ENCODE data around the gene FIBCD1.

FIBCD1 gene

DNA sequence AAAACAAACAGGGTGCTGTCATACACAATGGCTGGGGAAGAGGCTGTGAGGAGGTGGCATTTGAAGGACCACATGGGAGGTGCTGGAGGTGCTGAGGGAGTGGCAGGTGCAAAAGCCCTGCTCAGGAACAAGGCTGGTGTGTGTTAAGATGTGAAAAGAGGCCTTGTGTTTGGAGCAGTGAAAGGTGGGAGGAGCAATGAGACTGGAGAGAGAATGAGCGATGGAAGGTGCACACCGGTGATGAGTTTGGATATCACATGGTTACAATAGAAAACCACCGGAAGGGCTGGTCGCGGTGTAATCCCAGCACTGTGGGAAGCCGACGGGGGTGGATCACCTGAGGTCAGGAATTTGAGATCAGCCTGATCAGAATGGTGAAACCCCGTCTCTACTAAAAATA lies 9.2 kb upstream of the FIBCD1 start:
- H3K36me3 ChIP-seq, result no peaks in the 10 kb centered on the region
- H3K4me3 ChIP-seq, result no peak overlapping the region
- no peak overlapping the region for H3K27ac ChIP-seq
- intact Hi-C loops (cut with DNase I; ENCODE audit: low total_unique reads), result loop anchor here (5.0 to 10.0 kb wide), 2 partner anchors 89 to 183 kb away; no protein-coding TSS in a partner anchor
- no peak for DNase-seq
- H3K27me3 ChIP-seq, result peaks cover 0 to 14% of the 10 kb centered on the region in 2 donors
- no peaks in the 10 kb centered on the region for H3K9me3 ChIP-seq
- H3K4me1 ChIP-seq, result no peaks in the 10 kb centered on the region
- TF ChIP-seq, protein P1, sequence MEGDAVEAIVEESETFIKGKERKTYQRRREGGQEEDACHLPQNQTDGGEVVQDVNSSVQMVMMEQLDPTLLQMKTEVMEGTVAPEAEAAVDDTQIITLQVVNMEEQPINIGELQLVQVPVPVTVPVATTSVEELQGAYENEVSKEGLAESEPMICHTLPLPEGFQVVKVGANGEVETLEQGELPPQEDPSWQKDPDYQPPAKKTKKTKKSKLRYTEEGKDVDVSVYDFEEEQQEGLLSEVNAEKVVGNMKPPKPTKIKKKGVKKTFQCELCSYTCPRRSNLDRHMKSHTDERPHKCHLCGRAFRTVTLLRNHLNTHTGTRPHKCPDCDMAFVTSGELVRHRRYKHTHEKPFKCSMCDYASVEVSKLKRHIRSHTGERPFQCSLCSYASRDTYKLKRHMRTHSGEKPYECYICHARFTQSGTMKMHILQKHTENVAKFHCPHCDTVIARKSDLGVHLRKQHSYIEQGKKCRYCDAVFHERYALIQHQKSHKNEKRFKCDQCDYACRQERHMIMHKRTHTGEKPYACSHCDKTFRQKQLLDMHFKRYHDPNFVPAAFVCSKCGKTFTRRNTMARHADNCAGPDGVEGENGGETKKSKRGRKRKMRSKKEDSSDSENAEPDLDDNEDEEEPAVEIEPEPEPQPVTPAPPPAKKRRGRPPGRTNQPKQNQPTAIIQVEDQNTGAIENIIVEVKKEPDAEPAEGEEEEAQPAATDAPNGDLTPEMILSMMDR (IDR thresholded peaks at IDR 0.05), result no peak

DNA sequence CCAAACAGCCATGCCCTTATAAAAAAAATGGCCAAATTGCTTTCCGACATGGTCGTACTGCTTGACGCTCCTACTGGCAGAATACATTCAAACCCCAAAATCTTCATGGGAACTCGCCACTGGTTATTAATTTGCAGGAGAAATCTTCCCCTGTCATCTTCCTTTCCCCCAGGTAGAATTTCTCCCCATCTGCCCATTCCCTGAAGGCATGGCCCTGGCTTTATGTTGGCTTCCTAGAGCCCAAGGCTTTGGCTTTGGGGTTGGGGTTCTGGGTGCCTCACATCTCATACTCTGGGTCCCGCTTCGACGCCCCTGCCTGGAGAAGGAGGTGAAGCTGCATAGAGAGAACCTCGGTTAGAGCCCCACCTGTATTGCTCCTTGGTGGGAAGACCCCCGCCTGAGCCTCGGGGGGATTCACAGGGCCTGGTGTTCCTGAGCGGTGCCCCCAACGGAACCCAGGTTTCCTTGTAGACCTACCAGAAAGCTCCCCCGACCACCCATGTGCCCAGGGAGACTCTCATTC lies 8.6 kb upstream of the FIBCD1 start:
- intact Hi-C loops (cut with DNase I; ENCODE audit: low total_unique reads), result loop anchor here (5.0 to 10.0 kb wide), 2 partner anchors 90 to 183 kb away; no protein-coding TSS in a partner anchor
- H3K27me3 ChIP-seq, result peaks cover 0 to 17% of the 10 kb centered on the region in 2 donors

DNA sequence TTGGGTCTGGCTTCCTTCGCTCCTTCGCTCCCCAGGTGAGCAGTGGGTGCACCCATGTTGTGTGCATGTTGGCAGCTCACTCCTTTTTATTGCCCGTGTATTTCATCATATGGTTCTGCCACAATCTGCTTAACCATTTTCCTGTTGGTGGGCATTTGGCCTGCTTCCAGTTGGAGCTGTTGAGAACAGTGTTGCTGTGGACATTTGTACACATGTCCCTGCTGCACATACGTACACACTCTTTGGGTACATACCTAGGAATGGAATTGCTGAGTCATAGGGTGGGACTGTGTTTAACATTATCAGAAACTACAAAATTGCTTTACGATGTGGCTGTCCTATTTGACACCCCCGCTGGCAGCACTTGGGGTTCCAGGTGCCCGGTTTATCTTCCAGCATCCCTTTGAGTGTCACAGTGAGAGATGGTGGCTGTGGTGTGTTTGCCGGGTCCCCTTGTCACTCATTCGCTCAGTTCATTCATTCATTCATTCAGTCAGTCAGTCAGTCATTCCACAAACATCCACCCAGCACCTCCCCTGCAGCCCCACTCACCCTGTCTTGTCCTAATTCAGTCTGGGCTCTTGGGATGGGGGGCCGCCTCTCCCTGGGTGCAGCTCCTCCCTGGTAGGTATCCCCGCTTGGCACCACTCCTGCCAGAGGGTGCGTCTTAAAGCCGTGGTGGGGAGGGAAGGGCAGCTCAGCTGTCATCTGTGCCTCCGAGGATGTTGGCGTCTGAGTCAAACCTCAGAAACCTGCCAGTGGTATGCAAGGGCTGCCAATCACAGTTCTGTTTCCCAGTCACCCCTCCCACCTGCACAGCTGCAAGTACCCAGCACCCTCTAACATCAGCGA lies 7.9 kb upstream of the FIBCD1 start:
- intact Hi-C loops (cut with DNase I; ENCODE audit: low total_unique reads), result loop anchor here (5.0 to 10.0 kb wide), 2 partner anchors 90 to 182 kb away; no protein-coding TSS in a partner anchor
- Histone ChIP-seq H3K27me3 (peaks cover 0 to 20% of the 10 kb centered on the region in 2 donors), H3K27ac (no peak overlapping the region), H3K4me1 (no peaks in the 10 kb centered on the region), H3K9me3 (no peaks in the 10 kb centered on the region), H3K4me3 (no peak overlapping the region), H3K36me3 (no peaks in the 10 kb centered on the region)
- no peak for DNase-seq
- TF ChIP-seq, protein P1 (IDR thresholded peaks at IDR 0.05), result no peak

More for the DNA sequence above, 8.6 kb upstream of the FIBCD1 start:
- no peak for DNase-seq
- TF ChIP-seq, protein P1 (IDR thresholded peaks at IDR 0.05), result no peak
- H3K4me1 ChIP-seq, result no peaks in the 10 kb centered on the region
- no peak overlapping the region for H3K4me3 ChIP-seq
- no peak overlapping the region for H3K27ac ChIP-seq
- H3K36me3 ChIP-seq, result no peaks in the 10 kb centered on the region
- no peaks in the 10 kb centered on the region for H3K9me3 ChIP-seq

DNA sequence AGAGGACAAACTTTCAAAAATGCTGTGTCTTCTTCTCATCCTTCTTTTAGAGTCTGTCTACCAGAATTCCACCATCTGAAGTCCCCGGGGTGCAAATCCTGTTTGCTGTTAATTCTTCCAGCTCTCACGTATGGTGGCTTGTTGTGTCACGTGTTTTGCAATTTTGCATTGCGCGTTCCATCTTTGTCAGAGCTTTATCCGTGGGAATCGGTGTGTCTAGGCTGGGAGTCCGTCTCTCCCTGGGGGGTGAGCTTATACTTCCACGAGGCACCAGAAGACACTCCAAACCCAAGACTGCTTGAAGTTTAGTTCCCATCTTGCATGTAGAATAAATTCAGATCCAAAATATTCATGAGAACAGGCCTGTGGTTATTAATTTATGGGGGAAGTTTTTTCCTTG lies 6.1 kb upstream of the FIBCD1 start:
- H3K27me3 ChIP-seq, result peaks cover 0 to 39% of the 10 kb centered on the region in 2 donors
- no peaks in the 10 kb centered on the region for H3K36me3 ChIP-seq
- DNase-seq, result no peak
- peaks cover 0 to 11% (median 5%) of the 10 kb centered on the region in 4 donors for H3K4me1 ChIP-seq
- TF ChIP-seq, protein P1 (IDR thresholded peaks at IDR 0.05), result no peak
- no peaks in the 10 kb centered on the region for H3K9me3 ChIP-seq
- intact Hi-C loops (cut with DNase I; ENCODE audit: low total_unique reads), result loop anchor here (5.0 to 10.0 kb wide), 2 partner anchors 92 to 180 kb away; no protein-coding TSS in a partner anchor
- H3K4me3 ChIP-seq, result no peak overlapping the region
- H3K27ac ChIP-seq, result no peak overlapping the region

DNA sequence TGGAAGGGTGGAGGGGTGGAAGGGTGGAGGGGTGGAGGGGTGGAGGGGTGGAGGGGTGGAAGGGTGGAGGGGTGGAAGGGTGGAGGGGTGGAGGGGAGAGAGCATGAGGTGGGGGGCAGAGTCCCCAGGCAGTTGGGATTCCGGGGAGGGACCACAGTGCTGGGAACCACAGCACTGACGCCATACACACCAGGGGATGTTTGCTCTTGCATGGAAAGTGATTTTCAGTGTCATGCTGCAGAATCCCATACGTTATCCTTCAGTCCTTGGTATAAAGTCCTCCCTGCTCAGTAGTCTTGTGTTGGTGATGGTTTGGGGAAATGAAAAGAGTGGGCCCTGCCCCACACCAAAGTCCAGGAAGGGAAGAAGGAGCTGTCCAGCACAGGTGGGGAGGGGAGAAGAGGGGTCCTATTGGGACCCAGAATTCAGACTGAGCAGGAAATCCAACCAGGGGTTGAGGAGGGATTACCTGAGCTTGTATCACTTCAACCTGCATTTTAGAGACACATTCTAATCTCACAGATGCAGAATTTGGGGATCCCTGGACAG lies 5.5 kb upstream of the FIBCD1 start:
- H3K27ac ChIP-seq, result no peak overlapping the region
- TF ChIP-seq, protein P1 (IDR thresholded peaks at IDR 0.05), result no peak
- no peaks in the 10 kb centered on the region for H3K9me3 ChIP-seq
- no peak for DNase-seq
- H3K4me3 ChIP-seq, result no peak overlapping the region
- no peaks in the 10 kb centered on the region for H3K36me3 ChIP-seq
- peaks cover 2 to 39% of the 10 kb centered on the region in 2 donors for H3K27me3 ChIP-seq
- intact Hi-C loops (cut with DNase I; ENCODE audit: low total_unique reads), result loop anchor here (5.0 to 10.0 kb wide), 3 partner anchors 77 to 180 kb away; no protein-coding TSS in a partner anchor
- peaks cover 0 to 16% (median 11%) of the 10 kb centered on the region in 4 donors for H3K4me1 ChIP-seq

All from tibial artery (tissue), 4 donors.